IPS-NIHi11 (cell line): ENCODE measurements around the gene ABHD6.
"Not testable (repeated sequence)": the region's sequence is repeated elsewhere in the genome, so short reads cannot be mapped to it uniquely, and the experiment has no call there.

ENCODE experiments used
- DNase-seq: peaks from one replicate; pipeline ENCODE4 v3.0.0; 2012; ENCODE audit warnings: mixed read lengths, low spot score

ABHD6 gene

DNA sequence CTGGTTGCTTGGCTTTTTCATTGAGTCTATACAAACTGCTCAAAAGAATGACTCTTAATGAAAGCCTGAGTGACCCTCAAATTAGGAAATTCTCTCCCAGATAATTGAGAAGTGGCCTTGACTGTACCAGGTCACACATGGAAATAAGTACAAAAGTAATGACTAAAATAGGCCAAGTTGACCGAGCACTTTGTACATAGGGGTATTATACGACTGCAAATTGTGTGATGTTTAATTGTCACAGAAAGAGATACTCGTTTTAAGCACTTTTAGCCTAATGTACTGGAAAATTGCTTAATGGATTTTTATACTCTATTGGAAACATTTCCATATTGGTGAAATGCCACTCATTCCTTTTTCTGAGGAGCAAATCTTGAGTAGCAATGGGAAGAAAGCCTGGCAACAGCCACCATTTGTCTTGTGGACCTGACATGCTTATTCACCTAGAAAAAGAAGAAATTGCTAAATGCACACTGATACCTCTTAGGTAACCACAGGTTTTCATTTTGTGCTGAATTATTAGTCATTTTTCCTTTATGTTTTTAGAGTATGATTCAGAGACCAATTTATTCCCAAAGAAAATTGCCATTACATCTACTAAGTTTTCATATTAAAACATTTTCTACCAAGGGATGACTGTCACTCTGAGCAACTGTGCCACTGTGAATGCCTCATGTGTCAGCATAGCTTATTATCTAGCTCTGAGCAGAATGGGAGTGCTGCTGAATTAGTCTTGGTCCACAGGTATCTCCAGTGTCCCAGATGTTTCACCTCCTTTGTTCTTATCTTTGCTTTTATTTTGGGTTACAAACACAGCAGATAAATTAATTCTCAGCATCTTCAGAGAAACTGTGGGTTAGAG lies 86.2 kb downstream of the ABHD6 start:
- DNase-seq: no peak

DNA sequence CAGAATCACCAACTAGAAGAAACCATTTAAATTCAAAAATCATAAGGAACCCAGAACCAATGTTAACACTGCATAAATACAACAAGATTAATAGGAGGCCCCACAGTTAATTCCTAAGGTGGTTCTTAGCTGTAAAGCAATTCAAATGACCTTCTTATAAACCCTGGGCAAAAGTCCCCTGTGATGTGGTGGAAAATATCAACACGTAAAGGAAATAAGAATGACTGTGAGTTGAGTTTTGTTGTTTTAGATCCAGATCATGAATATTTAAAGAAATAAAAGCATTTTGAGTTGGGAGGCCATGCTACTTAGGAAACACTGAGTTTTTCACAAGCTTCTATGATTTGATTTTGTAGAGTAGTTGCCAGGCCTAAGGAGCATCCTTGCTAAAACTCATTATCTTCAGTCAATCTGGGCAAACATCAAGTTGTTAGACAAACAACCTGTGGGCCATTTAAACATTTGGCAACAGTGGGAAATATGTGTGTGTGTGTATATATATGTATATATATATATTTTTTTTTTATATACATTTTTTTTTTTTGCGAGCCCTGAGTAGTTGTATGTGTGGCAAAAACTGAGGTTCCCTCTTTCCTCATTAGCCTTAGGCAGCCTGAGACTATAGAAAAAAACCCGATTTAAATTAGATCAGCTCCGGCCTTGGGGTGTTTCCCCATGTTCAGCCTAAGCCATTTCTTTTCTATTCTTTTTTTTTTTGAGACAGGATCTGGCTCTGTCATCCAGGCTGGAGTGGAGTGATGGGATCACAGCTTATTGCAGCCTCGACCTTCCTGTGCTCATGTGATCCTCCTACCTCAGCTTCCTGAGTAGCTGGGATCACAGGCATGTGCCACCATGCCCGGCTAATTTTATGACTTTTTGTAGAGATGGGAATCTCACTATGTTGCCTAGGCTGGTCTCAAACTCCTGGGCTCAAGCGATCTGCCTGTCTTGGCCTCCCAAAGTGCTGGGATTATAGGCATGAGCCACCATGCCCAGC lies 87.1 kb downstream of the ABHD6 start:
- DNase-seq: no peak

DNA sequence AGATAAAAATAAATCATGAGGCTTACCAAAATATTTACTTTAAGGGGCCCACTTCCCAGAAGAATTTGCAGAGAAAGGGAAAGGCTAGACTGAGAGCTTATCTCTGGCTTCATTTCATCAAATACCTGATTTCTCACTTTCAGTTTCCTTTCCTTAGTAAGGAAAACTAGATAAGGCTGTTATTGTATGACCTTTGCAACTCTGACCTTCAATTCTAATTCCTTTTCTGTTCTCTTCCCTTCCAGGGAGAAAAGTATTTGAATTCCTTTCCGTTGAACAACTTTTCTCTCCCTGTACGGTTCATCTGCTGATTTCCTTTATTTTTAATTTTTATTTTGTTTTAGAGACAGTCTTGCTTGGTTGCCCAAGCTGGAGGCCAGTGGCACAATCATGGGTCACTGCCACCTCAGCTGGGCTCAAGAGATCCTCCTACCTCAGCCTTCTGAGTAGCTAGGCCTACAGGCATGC lies 88.0 kb downstream of the ABHD6 start:
- no peak for DNase-seq

DNA sequence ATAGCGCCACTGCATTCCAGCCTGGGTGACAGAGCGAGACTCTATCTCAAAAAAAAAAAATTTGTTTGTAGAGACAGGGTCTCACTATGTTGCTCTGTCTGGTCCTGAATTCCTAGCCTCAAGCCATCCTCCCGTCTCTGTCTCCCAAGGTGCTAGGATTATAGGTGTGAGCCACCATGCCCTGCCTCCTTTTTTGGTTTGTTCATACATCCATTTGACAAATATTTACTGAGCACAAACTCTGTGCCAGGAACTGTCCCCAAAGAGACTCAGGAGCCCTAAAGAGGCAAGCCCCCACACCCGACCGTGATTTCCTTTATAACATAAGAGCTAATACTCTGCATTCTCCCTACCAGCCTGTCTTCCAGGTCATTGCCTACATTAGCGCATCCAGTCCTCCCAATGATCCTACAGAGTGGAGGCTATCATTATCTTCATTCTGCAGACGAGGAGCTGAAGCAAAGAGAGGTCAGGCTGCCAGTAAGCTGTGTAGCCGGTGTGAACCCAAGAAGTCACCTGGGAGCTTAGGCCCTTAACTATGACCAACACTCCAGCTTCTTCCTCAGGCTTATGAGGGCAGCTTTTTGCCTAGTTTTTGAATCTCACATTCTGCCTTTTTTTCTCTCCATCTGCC lies 88.8 kb downstream of the ABHD6 start:
- no peak for DNase-seq

DNA sequence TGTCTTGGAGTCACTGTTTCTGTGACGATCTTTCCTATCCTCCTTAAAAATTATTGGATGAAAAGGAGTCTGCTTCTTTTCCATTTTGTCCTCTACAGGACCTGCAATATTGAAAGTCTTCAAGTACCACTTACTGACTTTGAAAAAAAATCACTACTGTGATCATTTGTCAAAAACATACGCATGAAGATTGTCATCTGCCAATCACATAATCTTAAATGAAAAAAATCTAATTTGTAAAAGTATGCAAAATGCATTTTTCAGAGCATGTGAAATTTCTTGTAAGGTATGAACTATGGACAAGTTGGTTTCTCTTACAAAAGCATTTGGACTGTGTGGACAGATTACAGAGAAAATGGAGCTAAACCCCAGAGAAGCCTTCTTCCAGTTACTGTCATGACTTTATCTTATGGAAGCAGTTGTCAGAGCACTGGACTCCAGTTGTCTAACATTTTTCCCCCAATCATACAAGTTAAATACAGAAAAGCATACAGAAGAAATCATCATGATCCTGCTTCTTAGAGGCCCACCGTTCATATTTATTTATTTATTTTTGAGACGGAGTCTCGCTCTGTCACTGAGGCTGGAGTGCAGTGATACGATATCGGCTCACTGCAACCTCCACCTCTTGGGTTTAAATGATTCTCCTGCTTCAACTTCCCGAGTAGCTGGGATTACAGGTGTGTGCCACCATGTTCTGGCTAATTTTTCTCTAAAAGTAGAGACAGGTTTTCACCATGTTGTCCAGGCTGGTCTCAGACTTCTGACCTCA lies 91.7 kb downstream of the ABHD6 start:
- no peak for DNase-seq

DNA sequence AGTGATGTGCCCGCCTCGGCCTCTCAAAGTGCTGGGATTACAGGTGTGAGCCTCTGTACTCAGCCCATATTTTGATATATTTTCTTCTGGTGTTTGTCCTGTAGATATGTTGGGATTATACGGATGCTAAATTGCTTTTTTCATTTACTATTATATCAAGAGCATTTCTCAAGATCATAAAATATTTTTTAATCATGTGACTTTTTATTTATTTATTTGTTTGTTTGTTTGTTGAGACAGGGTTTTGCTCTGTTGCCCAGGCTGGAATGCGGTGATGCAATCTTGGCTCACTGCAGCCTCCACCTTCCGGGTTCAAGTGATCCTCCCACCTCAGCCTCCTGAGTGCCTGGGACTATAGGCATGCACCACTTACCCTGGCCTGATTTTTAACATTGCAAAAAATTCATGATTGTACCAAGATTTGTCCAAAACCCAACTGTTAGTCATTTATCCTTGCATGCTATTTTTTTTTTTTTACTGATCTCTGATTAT lies 92.4 kb downstream of the ABHD6 start:
- DNase-seq: no peak

DNA sequence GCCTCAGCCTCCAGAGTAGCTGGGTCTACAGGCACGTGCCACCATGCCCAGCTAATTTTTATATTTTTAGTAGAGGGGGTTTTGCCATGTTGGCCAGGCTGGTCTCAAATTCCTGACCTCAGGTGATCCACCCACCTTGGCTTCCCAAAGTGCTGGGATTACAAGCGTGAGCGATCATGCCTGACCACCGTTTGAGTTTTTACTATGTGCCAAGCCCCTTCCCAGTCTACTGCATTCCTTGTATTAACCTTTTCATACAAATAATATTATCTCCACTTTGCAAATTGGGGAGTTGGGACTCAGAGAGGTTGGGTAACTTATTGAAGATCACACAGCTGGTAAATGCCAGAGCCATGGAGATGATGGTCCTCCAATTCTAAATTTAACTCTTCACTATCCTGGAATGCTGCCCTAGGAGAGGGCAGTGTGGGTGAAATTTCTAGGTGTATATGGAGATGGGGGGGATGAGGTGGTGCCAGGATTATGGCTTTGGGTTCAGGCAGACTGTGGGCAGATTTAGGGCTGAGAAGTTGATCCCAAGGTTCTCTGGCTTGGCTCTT lies 94.1 kb downstream of the ABHD6 start:
- DNase-seq: no peak

DNA sequence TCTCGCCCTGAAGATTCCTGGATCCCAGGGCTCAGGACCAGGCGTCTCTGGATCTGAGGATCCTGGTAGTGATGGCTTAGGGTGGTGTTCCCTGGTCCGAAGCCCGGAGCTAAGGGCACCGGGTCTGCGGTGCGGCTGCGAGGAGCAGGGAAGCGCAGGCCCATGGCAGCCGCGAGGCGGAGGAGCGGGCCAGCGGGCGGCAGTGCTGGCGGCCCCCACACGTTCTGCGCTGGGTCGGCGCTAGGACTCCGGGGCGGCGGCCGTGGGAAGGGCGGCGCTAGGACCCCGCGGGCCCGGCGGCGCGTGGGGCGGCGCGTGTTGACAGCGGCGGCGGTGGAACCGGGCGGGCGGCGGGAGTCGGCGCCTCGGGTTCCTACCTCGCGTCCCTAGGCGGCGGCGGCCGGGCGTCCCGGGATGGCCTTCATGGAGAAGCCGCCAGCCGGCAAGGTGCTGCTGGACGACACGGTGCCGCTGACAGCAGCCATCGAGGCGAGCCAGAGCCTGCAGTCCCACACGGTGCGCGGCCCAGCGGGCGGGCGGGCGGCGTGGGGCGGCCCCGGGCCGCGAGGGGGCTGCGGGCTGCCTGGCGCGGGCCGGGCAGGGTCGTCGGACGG lies 95.1 kb downstream of the ABHD6 start, which contains the start of gene PXK:
PXK (plus strand) TSS at position 318 of the 614 bp plus-strand sequence; CDS start at position 415, 97 bp downstream.
- DNase-seq: peak; percentile 88

DNA sequence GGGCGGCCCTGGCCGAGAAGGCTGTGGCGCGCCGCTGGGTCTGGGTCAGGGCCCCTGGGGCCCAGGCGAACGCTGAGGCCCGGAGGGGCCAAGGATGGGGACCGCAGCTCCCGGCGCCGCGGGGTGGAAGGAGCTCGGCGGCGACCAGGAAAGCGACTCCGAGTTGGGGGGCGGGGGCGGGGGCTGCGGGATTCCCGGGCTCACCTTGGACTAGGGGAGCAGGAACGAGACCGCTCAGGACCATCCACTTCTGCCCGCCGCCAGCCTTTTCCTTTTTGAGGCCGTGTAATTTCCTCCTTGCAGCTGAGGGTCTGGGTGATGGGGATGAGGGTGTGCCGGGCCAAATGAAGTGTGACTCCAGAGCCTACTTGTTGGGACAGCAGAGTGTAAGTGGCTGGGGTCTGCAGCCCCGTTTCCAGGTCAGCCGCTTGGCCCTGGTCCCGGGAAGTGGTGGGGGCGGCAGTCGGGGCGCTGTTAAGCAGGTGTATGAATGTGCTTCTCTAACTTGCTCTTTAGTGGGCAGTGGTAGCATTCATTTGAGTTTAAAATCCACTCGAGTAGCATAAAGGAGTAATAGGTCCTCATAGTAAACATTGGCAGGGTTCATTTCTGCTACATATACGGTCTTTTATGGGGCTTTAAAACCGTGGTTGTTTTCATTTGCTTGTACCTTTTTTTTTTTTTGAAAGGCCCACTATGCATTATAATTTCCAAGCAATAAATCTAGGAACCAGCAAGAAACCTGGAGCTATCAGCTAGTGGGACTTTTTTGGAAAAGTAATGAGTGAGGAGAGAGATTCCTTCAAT lies 95.8 kb downstream of the ABHD6 start:
- DNase-seq: peak; percentile 63

DNA sequence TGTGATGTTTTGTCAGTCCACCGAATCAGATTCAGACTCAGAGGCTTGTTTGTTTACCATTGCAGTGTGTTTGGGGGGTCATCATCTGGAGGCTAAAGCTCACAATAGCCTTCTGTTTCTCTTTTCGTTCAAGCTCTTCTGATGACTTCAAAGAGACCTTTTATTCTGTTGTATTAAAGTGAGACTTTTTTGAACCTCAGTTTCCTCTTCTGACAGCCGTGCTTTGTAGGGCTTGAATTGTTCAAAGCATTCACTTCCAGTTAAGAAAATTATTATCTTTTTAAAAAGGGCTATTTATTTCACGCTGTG lies 96.4 kb downstream of the ABHD6 start:
- no peak for DNase-seq

DNA sequence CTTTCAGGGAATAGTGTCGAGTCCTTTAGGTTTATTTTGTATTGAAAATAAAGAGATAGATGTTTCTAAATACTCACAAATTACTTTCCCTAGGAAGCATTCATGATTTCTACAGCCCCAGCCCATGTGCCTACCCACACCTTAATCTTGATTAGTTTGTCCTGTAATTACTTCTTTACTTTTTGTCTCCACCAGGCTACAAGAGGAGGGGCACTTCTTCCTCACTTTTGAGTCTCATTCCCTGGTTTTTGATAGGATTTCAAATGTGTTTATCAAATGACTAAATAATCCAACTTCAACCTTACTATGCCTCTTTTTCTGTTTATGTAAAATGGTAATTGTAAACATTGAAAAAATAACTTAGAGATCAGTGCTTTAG lies 96.9 kb downstream of the ABHD6 start:
- no peak for DNase-seq

DNA sequence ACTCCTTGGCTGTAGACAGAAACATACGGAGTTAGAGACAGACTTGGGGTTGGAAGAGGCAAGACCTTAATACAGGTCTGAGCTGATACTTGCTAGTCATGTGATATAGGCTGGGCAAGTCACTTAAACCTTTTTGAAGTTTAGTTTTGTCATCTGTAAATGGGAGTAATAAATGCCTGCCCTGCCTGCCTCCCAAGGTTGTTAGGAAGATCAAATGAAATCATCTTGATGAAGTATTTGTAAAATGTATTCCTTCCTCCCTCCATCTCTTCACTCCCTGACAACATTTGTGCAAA lies 98.0 kb downstream of the ABHD6 start:
- no peak for DNase-seq

DNA sequence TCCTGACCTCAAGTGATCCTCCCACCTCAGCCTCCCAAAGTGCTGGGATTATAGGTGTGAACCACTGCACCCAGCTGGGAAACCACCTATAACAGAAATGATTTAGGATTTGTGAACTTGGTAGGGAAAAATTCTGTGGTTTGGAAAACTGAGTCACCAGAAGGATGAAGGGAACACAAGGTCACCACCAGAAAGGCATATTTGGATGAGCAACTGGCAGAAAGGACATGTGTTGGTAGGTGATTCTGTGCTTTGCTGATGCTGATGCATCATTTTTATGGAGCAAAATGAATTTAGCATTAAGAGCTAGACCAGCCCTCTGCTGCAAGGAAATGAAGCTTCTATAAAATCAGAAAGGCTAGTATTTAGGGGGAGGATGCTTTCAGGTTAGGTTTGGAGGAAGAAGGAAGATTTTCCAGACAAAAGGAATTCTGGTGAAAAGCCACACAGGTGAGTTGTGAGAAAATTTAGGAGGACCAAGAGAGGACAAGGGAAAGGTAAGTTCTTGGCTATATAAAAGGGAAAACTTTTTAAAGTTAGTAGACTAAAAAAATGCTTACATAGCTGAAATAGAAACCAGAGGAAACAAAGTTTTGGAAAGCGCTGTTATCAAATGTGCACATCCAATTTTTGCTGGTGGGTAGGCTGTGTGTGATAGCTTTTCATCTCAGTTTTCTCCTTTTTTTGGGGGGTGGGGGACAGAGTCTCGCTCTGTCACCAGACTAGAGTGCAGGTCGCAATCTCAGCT lies 98.7 kb downstream of the ABHD6 start:
- no peak for DNase-seq

DNA sequence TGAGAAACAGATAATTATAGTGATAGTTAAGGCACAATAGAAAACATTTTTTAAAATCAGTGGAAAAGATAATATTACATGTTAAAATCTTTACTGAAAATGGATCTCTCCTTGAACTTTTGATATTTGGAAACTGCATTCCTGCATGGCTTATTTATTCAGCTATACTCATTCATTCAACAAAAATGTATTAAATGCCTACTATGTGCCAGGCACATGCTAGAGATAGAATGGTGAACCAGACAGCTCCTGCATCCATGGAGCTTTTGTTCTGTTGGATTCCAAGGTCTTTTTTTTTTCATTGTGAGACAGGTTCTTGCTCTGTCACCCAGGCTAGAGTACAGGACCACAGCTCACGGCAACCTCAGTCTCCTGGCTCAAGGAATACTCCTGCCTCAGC lies 99.6 kb downstream of the ABHD6 start:
- no peak for DNase-seq

DNA sequence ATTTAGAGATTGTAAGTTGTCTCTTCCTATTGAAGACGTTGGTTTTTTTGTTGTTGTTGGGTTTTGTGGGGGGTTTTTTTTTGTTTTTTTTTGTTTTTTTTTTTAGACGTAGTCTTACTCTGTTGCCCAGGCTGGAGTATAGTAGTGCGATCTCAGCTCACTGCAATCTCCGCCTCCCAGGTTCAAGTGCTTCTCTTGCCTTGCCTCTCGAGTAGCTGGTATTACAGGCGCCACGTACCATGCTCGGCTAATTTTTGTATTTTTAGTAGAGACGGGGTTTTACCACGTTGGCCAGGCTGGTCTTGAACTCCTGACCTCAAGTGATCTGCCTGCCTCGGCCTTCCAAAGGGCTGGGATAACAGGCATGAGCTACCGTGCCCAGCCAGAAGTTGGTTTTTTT lies 101.6 kb downstream of the ABHD6 start:
- DNase-seq: not testable (repeated sequence)

DNA sequence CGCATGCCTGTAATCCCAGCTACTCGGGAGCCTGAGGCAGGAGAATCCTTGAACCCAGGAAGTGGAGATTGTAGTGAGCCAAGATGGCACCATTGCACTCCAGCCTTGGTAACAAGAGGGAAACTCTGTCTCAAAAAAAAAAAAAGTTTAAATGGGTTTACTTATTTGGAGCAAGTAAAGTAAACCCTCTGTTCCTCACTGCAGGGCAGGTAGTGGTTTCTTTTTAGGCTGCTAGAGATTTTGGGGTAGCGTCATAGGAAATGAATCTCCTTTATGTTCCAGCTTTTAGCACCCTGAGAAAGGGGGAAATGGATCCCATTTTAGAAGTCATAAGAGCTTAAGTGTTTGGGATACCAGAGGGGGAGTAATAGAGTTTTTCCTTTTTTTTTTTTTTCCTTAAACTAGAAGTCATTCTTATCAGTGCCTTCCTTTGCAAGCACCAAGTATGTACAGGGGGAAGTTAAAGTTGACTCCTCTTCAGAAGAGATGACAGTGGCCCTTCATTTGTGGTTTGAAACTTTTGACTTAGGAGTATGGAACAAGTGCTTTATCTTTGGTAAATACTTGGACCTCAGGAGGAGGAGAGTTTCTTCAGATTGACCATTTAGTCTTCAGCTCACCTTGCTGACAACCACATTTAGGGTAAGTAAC lies 103.1 kb downstream of the ABHD6 start:
- no peak for DNase-seq

DNA sequence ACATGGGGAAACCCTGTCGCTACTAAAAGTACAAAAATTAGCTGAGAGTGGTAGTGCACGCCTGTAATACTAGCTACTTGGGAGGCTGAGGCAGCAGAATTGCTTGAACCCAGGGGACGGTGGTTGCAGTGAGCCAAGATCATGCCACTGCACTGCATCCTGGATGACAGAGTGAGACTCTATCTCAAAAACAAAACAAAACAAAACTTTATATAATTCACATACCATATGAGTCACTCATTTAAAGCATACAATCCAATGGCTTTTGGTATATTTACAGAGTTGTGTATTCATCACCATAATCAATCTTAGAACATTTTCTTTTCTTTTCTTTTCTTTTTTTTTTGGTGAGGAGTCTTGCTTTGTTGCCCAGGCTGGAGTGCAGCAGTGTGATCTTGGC lies 103.8 kb downstream of the ABHD6 start:
- no peak for DNase-seq

DNA sequence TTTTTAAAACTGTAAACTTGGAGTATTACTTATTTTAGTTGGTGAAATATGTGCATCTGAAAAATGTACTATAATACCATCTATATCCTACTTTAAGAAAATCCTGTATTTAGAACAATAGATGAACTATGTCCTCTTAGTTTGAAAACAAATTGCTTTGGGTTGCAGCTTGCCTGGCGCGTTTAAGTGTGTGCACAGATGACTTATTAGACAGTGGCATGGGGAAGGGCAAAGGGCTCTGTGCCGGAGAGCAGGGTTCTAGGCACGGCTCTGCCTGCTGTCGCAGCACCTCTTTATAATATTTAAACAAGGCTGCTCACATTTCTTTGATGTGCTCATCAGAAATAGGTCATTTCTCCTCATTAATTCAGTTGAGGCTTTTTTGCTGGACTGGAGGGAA lies 105.1 kb downstream of the ABHD6 start:
- DNase-seq: no peak
